GM21723 (cell line): ENCODE measurements around the gene ODAD4.
A peak's percentile ranks its signal among the peaks of the same experiment; 100 is the strongest.
"Not testable (repeated sequence)": the region's sequence is repeated elsewhere in the genome, so short reads cannot be mapped to it uniquely, and the experiment has no call there.

Experiments used
- ATAC-seq: cut with Tn5 transposase; IDR thresholded peaks from one replicate; pipeline ENCODE4 v1.9.1; 2021; ENCODE audit warnings: mild to moderate bottlenecking, moderate library complexity; ENCODE audit not compliant: unreplicated experiment

The ODAD4 gene

GRCh38 chr17:41910701-41911391, 19.6 kb upstream of the ODAD4 start:
- ATAC-seq = no peak

DNA sequence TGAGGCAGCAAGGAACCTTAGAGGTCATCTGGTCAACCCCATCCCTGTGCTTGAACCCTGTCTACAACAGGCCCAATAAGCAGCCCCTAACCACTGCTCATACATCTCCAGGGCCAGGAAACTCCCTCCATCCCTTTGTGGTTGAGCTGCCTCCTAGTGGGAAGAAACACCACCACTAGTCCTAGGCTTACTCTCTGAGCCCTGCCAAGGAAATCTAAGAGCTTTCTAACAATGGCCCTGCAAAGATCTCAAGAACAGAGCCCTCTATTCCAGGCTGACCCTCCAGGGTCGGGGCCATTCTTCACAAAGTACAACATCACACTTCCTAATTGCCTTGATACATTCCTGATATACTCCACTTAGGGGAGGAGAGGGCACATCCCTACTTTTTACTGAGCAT, 17.5 kb upstream of the ODAD4 start:
- no peak for ATAC-seq

GRCh38 chr17:41913798-41914197, 16.6 kb upstream of the ODAD4 start:
- ATAC-seq = no peak

- ATAC-seq = no peak
These were observed 16.1 kb upstream of the ODAD4 start for GRCh38 chr17:41914358-41914766.

DNA sequence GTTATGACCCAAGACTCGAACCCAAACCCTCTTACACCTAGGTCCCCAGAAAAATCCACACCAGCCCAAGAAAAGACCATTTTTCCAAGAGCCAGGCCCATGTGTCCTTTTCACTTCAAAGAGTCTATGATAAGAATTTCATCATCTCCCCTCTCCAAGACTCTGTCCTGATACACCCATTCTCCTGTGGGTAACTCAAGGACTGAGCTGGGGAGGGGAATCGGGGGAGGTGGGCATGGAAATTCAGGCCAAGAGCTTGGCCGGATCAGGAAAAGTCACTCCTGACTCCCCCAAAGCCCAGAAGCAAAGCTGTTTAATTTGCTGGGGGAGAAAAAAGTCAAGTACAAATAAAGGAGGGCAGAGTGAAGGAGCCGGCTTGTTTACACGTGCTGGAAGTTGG, 15.4 kb upstream of the ODAD4 start:
- ATAC-seq = no peak

DNA sequence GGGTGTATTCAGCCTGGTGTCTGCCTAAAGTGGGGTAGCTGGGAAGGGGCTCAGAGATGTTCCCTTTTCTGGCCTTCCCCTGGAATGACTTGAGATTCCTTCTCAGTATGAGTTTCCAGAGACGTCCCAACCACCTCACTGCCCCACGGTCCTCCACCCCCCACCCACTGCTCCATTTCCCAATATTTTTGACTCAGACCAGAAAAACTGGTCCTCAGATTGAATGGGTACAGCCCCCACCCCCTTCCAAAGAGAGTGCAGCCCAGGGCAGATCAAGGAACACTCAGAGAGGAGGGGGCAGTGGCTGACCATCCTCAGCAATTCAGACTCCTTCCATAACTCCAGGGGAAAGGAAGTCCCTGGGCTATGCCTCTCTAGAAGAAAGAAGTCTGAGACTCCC, 14.9 kb upstream of the ODAD4 start:
- no peak for ATAC-seq

GRCh38 chr17:41917192-41917591, 13.2 kb upstream of the ODAD4 start:
- no peak for ATAC-seq

GRCh38 chr17:41917679-41918313, 12.6 kb upstream of the ODAD4 start:
- ATAC-seq = peak; percentile 23

DNA sequence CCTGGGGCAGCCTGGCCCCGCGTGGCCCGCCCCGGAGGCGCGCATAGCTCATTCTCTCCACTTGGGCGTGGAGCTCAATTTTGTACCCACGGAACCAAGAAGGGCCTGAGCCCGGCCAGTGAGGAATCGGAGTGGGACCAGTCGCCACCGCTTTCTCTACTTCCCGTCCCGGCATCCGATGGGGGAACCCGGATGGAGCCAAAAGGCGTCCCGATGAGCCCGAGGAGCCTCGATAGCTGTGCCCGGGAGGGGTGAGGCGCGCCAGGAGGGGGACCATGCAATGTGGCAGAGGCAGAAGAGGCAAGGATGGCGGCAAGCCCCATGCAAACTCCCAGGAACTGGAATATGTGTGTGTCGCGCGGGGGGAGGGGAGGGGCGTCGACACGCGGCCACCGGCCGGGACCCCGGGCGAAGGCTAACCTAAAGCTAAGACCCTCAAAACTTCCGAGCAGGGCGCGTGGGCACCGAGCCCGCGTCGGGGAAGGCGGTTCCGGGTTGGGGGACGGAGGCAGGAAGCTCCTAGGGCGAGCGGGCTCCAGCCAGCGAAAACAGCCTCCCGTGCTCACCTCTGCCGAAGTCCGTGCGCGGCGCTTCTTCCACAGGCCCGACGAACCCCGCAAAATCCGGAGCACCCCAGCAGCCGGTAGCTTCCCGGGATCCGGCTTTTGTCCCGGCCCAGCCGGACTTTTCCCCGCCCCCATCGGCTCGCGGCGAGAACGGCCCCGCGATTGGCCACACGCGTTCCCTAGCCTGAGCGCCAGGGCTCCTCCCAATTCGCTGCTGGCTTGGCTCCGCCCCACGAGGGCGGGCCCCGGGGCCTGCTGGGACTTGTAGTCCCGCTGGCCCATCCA, 11.9 kb upstream of the ODAD4 start, which contains the start of gene ACLY:
ACLY (minus strand) TSS at position 638 of the 851 bp plus-strand sequence. CDS start 5,078 bp downstream, outside the sequence.
- peak; percentile 83 for ATAC-seq

- ATAC-seq = no peak
These were observed 11.1 kb upstream of the ODAD4 start for GRCh38 chr17:41919165-41919817.

GRCh38 chr17:41919840-41920579, 10.4 kb upstream of the ODAD4 start:
- ATAC-seq = no peak

GRCh38 chr17:41920580-41920955, 9.8 kb upstream of the ODAD4 start:
- ATAC-seq = no peak

- ATAC-seq = no peak
These were observed 4.3 kb upstream of the ODAD4 start for GRCh38 chr17:41925991-41926590.

- no peak for ATAC-seq
These were observed 1.6 kb upstream of the ODAD4 start for GRCh38 chr17:41928693-41929251.

DNA sequence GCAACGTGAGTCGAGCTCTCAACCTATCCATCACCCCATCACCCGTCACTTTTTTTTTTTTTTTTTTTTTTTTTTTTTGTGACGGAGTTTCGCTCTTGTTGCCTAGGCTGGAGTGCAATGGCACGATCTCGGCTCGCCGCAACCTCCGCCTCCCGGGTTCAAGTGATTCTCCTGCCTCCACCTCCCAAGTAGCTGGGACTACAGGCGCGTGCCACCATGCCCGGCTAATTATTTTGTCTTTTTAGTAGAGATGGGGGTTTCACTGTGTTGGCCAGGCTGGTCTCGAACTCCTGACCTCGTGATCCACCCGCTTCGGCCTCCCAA, 378 bp downstream of the ODAD4 start:
- ATAC-seq = not testable (repeated sequence)

- not testable (repeated sequence) for ATAC-seq
These were observed 1.3 kb downstream of the ODAD4 start for GRCh38 chr17:41931715-41932114.

DNA sequence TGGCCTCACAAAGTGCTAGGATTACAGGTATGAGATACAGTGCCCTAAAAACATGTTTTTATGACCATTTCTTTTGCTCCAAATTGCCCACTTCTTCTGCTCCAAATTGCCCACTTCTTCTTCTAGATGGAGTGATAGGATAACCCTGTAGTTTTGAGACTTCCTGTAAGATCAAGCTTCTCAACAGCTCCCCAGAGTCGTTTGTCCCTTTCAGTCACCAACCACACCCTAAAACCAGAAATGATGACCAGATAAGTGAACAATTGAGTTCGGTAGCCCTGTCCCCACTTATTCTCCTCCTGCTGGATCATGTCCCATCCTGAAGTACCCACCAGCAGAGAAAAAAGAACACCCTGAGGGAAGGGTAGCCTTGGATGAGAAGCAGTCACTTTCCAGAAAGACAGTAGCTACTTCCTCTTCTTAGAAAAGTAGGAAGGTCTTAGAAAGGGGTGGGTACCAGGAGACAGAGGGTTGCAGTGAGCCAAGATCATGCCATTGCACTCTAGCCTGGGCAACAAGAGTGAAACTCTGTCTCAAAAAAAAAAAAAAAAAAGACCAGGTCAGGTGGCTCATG, 2.5 kb downstream of the ODAD4 start:
- no peak for ATAC-seq

GRCh38 chr17:41935641-41936040, 5.2 kb downstream of the ODAD4 start:
- ATAC-seq = no peak
